ENCODE results near the gene CACTIN.

CACTIN gene

GRCh38 chr19:3599776-3600187, 26.8 kb downstream of the CACTIN start:
- H3K4me2 ChIP-seq (ENCODE audit: low read length): no peak overlapping the region
- peaks cover 4% of the 10 kb centered on the region for H3K4me1 ChIP-seq (ENCODE audit: insufficient read depth, low read length, severe bottlenecking)
- H3K27ac ChIP-seq (ENCODE audit: low read depth, low read length, poor library complexity, severe bottlenecking): no peak overlapping the region

DNA sequence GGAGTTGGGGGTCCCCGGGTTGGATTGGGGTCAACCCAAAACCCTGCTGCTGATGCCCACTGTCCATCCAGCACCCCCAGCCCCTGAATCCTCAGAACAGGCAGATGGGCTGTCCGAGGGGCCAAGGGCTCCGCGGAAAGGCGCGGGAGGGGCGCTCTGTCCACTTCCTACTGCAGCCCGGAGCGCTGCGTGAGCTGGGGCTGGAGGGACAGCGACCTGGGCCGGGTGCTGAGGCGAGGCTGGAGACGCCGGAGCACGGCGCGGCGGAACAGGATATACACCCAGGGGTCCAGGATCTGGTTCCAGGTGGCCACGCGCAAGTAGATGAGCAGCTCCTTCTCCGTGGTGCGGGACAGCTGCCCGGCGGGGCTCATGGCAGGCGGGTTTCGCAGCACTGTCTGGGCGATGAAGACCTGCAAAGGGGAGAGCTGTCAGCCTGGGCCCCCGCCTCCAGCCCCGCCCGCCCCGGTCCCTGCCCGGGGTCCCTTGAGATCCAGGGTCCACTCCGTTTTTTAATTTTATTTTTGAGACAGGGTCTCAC, 31.0 kb downstream of the CACTIN start:
- H3K27ac ChIP-seq (ENCODE audit: low read depth, low read length, poor library complexity, severe bottlenecking): no peak overlapping the region
- H4K20me1 ChIP-seq (ENCODE audit: insufficient read depth, low read length): no peaks in the 10 kb centered on the region
- H3K9ac ChIP-seq (ENCODE audit: low read length): no peak overlapping the region
- no peak overlapping the region for H3K4me2 ChIP-seq (ENCODE audit: low read length)
- H3K9me3 ChIP-seq (ENCODE audit: low read length): no peaks in the 10 kb centered on the region
- H3K79me2 ChIP-seq (ENCODE audit: insufficient read depth, low read length): no peaks in the 10 kb centered on the region
- TF ChIP-seq EZH2 (IDR thresholded peaks at IDR 0.05; ENCODE audit: borderline replicate concordance, low read length): no peak
- TF ChIP-seq CTCF (IDR thresholded peaks at IDR 0.05; ENCODE audit: low read length): no peak
- no peaks in the 10 kb centered on the region for H3K4me1 ChIP-seq (ENCODE audit: insufficient read depth, low read length, severe bottlenecking)
- H3K4me3 ChIP-seq (ENCODE audit: low read depth, low read length, poor library complexity, severe bottlenecking): no peak overlapping the region
- no peaks in the 10 kb centered on the region for H3K9me2 ChIP-seq (ENCODE audit: low read depth, low read length)
- no peaks in the 10 kb centered on the region for H3F3A ChIP-seq (ENCODE audit: insufficient read depth, low read length)
- no peak overlapping the region for H2AFZ ChIP-seq (ENCODE audit: low read length)
- H3K36me3 ChIP-seq (ENCODE audit: insufficient read depth, low read length): no peaks in the 10 kb centered on the region
- no peaks in the 10 kb centered on the region; the same call in 1 of the 2 replicates for H3K27me3 ChIP-seq (ENCODE audit: insufficient read depth, low read length)

More at GRCh38 chr19:3599776-3600187, 26.8 kb downstream of the CACTIN start:
- no peak overlapping the region for H3K4me3 ChIP-seq (ENCODE audit: low read depth, low read length, poor library complexity, severe bottlenecking)
- no peaks in the 10 kb centered on the region for H3K79me2 ChIP-seq (ENCODE audit: insufficient read depth, low read length)
- no peak overlapping the region for H2AFZ ChIP-seq (ENCODE audit: low read length)
- H3K27me3 ChIP-seq (ENCODE audit: insufficient read depth, low read length): no peaks in the 10 kb centered on the region; the same call in 1 of the 2 replicates
- no peaks in the 10 kb centered on the region for H3K9me3 ChIP-seq (ENCODE audit: low read length)
- no peaks in the 10 kb centered on the region for H3K9me2 ChIP-seq (ENCODE audit: low read depth, low read length)
- no peak overlapping the region for H3K9ac ChIP-seq (ENCODE audit: low read length)
- no peaks in the 10 kb centered on the region for H3K36me3 ChIP-seq (ENCODE audit: insufficient read depth, low read length)
- no peaks in the 10 kb centered on the region for H4K20me1 ChIP-seq (ENCODE audit: insufficient read depth, low read length)
- no peaks in the 10 kb centered on the region for H3F3A ChIP-seq (ENCODE audit: insufficient read depth, low read length)
- TF ChIP-seq EZH2 (IDR thresholded peaks at IDR 0.05; ENCODE audit: borderline replicate concordance, low read length) (no peak), CTCF (IDR thresholded peaks at IDR 0.05; ENCODE audit: low read length) (no peak)

DNA sequence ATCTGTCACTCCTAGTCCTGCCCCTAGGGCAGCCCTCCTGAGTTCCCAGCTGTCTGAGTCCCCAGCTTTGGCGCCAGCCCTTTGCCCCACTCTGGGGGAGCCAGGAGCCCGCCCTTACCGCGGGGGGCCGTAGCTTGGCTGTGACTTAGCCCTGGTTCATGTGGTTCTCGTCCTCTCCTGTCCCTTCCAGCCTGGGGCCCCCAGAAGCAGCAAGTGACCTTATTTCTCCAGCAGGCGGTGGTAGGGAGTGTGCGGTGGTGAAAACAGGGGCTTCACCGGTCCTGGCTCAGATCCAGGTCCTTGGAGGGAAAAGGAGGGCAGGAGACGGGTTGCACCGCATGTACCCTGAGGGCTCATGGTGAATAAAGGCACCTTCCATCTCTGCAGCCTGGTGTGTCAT, 33.4 kb downstream of the CACTIN start:
- Histone ChIP-seq H3K27me3 (ENCODE audit: insufficient read depth, low read length) (no peaks in the 10 kb centered on the region; the same call in 1 of the 2 replicates), H3K4me3 (ENCODE audit: low read depth, low read length, poor library complexity, severe bottlenecking) (no peak overlapping the region), H3K9me2 (ENCODE audit: low read depth, low read length) (no peaks in the 10 kb centered on the region), H2AFZ (ENCODE audit: low read length) (no peak overlapping the region), H3K4me1 (ENCODE audit: insufficient read depth, low read length, severe bottlenecking) (no peaks in the 10 kb centered on the region), H3K27ac (ENCODE audit: low read depth, low read length, poor library complexity, severe bottlenecking) (no peak overlapping the region), H3K79me2 (ENCODE audit: insufficient read depth, low read length) (no peaks in the 10 kb centered on the region), H3K9me3 (ENCODE audit: low read length) (no peaks in the 10 kb centered on the region), H3K9ac (ENCODE audit: low read length) (no peak overlapping the region), H3F3A (ENCODE audit: insufficient read depth, low read length) (no peaks in the 10 kb centered on the region), H3K4me2 (ENCODE audit: low read length) (no peak overlapping the region), H4K20me1 (ENCODE audit: insufficient read depth, low read length) (no peaks in the 10 kb centered on the region), H3K36me3 (ENCODE audit: insufficient read depth, low read length) (no peaks in the 10 kb centered on the region)
- TF ChIP-seq EZH2 (IDR thresholded peaks at IDR 0.05; ENCODE audit: borderline replicate concordance, low read length) (no peak), CTCF (IDR thresholded peaks at IDR 0.05; ENCODE audit: low read length) (no peak)

Data from OCI-LY1 (cell line).